Measurements from ENCODE around the gene PGPEP1.

Gene PGPEP1, protein sequence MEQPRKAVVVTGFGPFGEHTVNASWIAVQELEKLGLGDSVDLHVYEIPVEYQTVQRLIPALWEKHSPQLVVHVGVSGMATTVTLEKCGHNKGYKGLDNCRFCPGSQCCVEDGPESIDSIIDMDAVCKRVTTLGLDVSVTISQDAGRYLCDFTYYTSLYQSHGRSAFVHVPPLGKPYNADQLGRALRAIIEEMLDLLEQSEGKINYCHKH

DNA sequence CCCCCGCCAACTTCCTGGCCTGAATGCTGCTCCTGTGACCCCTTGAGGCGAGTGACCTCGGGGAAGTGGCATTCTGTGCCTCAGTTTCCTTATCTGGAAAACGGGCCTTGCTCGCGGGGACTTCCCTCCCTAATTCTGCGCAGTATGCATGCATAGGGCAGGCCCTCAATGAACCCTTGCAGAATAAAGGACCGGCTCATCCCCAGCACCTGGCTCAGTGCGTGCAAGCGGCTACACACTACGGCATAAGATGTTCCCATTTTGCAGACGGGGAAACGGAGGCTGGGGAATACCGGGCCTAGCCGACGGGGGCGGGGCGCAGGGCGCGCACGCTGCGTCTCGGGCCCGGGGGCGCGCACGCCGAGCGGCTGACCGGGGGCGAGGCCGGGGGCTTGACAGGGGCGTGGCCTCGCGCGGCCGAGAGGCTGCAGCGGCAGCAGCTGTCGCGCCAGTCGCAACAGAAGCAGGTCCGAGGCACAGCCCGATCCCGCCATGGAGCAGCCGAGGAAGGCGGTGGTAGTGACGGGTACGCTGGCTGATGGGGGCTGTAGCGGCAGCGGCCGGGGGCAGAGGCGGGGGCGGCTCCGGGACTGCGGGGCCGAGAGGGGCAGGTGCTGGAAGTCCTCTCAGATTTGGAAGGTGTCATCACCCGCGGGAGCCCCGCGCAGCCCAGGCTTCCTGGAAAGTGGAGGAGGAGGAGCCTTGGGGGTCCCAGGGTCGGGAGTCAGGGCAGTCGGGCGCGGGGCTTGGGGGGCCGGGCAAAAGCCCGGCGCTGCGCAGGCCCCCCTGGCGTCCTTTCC, at the start of gene PGPEP1:
PGPEP1 (plus strand) TSS at position 409 of the 800 bp plus-strand sequence; CDS start at position 493, 84 bp downstream.
- DNase-seq: peak; percentile 45

DNA sequence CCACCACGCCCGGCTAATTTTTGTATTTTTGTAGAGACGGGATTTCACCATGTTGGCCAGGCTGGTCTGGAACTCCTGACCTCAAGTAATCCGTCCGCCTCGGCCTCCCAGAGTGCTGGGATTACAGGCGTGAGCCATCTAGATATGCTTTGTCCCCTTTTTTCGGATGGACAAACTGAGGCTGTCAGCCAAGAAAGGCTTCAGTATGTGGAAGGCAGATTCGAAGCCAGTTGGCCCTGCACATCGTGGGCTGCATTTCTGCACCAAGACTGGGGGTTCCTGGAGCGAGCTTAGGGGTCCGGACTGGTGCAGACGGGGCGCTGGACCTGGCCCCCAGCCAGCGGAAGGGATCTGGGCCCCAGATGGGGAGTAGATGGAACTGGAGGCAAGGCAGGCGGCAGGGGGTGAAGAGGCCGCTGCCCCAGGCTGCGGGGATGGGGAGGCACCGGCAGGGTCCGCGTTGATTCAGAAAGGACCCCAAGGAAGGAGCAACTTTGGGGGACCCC, 49.3 kb upstream of the PGPEP1 start:
- no peak for DNase-seq

DNA sequence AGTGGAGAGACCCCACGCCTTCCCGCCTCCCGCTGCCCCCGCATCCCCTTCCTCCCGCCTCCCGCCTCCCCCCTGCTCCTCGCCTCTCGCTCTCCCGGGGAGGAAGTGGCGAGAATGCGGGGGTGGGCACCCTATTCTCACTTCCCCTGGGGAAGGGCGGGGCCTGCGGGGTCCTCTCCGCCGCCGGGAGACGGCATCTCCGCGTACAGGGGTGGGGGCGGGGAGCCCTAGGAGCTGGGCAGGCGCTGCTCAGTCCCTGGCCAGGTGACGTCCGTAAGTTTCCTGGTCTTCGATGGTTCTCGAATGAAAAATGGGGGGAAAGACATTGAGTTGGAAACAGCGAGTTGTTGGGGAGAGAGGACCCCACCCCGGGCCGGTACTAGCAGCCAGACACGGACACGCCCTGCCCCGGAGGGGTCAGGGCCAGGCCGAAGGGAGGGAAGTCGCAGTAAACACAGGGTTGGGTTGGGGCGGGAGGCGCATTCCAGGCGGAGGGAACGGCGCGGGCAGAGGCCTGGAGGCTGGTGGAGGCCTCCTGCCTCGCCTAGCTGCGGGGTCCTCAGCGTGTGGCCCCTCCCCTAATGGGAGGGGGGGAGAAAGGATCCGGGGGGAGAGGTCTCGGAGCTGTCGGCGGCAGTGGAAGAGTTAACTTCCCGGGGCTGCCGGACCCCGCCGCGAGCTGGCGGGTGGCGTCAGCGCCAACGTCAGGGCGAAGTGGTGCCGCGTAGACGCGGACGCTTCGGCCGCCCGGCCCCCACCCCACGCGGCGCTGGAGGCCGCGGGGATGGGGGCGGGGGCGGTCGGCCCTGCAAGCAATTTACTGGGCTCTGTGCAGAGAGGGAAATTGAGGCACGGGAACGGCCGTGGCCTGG, 48.6 kb upstream of the PGPEP1 start:
- peak; percentile 67 for DNase-seq

DNA sequence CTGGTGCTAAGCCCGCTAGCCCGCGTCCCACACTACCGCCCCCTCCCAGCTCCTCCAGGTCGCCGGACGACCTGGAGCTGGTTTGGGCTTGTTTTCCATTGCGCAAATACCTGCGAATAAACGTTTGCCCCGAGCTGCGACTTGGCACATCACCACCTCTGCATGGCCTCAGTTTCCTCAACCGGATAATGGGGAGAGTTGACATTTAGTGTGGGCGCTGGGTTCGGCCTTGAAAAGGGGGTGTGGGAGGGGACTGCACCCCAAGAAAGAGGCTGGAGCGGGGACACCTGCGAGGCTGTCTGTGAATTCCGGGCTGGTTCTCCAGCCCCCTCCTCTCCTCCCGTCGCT, 48.0 kb upstream of the PGPEP1 start:
- DNase-seq: no peak

DNA sequence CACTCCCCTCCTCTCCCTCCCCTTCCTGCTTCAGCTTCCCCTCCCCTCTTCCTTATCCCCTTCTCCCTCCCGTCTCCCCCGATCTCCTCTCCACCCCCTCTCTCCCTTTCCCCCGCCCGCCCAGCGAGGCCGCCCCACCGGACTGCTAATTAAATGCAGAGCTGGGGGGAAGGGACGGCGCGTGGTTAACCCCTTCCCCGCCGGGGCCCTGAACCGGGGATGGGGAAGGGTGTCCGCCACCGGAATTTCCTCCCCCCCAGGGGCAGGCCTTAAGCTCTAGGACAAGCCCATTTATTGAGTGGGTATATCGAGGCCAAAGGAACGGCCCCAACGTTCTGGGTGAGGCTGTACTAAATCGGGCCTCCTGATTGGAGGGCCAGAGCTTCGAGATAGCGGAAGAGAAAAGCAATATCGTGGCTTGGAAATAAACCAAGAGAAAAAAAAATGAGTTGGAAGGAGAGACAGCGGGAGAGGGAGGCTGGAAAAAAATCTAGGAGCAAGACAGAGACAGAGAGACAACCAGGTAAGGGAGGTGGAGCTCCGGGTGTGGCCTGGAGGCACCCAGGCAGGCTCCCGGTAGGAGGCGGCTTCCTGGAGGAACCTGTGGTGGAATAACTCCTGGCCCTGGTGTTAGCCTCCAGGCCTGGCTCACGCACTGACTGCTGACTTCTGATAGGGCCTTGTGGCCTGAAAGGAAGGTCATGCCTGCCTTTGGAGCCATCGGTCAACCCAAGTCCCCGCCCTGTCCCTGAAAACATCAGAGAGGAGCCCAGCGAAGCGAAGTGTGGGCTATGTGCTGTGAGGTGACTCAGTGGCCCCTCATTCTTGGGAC, 47.4 kb upstream of the PGPEP1 start:
- DNase-seq: no peak

DNA sequence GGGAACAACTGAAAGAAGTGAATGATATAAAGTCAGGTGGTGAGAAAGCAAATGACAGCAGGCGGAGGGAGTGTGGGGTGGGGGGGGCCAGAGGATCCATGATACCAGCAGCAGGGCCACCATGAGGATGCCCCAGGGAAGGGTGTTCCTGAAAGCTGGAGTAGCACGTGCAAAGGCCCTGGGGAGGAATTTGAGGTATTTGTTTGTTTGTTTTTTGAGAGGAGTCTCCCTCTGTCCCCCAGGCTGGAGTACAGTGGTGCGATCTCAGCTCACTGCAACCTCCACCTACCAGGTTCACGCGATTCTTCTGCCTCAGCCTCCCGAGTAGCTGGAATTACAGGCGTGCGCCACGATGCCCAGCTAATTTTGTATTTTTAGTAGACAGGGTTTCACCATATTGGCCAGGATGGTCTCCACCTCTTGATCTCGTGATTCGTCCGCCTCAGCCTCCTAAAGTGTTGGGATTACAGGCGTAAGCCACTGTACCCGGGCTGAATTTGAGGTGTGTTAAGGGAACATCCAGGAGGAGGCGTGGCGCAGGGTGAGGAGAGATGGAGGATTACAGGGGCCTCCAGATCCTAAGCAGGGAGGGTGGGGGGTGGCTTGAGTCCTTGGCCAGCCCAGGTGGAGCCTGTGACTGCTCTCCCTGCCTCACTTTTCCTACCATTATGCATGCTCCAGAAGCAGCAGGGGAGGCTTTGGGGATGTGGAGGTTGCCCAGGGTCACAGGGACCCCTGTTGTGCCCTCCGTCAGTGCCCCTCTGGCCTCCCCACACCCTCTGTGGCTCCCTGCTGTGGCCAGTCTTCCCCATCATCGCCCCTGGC, 46.5 kb upstream of the PGPEP1 start:
- DNase-seq: no peak

DNA sequence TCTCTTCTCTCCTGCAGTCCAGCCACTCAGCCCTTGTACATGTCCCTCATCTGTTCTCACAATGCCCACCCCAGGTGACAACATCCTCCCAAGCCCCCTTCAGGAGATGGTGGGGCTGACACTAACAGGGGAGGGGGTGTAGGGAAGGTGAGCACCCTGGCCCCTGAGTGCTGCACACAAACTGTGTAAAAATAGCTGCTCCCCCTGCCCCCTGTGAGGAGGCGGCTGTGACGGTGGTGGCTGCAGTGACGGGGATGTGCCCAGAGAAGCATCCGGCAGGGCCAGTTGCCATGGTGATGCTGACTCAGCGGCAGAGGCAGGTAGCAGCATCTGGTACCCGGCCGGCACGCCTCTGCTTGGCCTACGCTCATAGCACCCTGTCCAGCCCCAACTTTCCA, 45.9 kb upstream of the PGPEP1 start:
- peak; percentile 93 for DNase-seq

DNA sequence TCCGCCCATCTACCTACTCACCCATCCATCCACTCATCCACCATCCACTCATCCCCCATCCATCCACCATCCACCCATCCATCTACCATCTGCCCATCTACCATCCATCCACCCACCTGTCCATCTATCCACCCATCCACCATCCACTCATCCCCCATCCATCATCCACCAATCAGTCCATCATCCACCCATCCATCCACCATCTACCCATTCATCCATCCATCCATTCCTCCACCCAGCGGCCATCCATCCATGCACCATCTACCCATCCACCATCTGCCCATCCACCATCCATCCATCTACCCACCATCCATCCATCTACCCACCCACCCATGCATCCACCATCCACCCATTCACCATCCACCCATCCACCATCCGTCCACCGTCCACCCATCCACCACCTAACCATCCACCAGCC, 45.4 kb upstream of the PGPEP1 start:
- no peak for DNase-seq

DNA sequence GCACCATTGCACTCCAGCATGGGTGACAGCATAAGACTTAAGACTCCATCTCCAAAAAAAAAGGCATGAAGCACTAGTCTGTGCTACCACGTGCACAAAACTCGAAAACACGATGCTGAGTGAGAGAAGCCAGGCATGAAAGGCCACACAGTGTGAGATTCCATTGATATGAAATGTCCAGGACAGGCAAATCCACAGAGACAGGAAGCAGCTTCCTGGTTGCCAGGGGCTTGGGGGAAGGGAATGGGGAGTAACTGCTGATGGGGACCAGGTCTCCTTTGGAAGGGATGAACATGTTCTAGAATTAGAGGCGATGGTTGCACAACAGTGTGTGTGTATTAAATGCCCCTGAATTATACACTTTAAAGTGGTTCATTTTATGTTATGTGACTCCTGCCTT, 43.1 kb upstream of the PGPEP1 start:
- DNase-seq: no peak

DNA sequence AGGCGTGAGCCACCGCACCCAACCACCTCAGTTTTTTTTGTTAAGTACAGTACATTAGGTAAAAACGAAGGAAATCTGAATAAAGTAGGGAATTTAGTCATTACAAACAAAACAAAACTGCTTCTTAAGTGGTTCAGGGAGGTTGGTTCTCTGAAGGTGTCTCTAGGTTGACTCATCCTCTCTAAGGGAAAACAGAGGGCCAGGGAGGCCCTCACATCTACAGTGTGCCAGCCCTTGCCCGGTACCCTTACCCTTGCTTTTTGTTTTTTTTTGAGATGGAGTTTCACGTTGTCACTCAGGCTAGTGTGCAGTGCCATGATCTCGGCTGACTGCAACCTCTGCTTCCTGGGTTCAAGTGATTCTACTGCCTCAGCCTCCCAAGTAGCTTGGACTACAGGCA, 41.8 kb upstream of the PGPEP1 start:
- no peak for DNase-seq

DNA sequence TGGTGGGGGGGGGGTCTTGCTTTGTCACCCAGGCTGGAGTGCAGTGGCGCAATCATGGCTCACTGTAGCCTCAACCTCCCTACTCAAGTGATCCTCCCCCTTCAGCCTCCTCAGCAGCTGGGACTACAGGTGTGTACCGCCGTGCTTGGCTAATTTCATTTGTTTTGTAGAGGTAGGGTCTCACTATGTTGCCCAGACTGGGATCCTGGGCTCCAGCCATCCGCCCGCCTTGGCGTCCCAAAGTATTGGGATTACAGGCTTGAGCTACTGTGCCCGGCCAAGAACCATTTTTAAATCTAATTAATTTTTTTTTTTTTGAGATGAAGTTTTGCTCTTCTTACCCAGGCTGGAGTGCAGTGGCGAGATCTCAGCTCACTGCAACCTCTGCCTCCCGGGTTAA, 40.7 kb upstream of the PGPEP1 start:
- DNase-seq: no peak

DNA sequence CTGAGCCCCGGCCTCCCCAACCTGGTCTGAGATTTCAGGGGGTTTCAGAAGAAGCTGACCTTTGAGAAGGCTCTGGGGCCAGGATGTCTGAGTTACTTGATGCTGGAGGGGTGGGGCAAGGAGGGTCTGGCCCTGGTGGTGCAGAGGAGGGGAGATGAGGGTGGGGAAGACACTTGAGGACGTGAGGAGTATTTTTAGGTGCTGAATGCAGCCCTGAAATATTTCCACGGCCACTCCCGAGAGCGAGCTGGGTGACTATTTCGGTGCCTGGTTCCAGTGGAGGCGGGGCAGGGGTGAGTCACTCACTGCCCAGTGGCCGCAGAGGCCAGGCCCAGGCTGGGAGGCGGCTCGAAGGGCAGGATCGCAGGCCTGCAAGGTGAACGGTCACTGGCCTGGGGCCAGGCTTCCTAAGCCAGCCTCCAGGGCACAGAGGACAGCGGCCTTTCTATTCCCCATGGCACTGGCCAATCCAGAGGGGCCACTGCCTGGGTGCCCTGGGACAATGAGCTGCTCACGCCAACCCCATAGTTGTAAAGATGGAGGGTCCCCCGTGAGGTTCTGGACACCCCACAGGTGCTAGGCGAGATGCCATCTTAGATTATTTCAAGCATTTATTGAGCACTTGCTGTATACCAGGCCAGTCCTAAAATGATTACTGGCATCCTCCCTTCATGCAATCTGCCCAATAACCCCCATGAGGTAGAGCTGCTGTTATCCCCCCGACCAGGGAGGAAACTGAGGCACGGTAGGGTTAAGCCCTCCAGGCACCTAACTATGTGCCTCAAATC, 39.3 kb upstream of the PGPEP1 start:
- DNase-seq: no peak

DNA sequence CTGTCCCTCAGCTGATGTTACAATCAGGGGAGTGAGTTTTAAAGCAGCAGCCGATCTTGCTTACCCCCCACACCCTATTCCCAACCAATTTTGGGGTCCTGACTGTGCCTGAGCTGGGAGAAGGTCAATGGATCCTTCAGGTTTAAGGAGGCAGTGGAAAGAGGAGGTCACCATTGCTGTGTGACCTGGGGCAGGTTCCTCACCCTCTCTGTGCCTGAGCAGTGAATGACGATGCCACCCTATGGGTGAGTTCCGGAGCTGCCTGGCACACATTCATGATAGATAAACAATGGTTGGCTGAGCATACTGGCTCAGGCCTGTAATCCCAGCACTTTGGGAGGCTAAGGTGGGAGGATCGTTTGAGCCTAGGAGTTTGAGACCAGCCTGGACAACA, 38.7 kb upstream of the PGPEP1 start:
- no peak for DNase-seq

DNA sequence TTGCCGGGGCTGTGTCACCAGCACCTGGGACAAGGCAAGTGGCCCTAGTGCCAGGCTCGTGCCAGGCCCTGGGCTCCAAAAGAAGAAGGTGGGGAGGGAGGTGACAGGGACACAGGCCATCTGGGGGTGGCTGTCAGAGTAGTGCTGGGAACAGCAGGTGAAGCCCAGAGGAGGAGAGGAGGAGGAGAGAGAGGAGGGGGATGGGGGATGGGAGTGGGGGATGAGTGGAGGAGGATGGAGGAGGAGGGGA, 36.3 kb upstream of the PGPEP1 start:
- no peak for DNase-seq

DNA sequence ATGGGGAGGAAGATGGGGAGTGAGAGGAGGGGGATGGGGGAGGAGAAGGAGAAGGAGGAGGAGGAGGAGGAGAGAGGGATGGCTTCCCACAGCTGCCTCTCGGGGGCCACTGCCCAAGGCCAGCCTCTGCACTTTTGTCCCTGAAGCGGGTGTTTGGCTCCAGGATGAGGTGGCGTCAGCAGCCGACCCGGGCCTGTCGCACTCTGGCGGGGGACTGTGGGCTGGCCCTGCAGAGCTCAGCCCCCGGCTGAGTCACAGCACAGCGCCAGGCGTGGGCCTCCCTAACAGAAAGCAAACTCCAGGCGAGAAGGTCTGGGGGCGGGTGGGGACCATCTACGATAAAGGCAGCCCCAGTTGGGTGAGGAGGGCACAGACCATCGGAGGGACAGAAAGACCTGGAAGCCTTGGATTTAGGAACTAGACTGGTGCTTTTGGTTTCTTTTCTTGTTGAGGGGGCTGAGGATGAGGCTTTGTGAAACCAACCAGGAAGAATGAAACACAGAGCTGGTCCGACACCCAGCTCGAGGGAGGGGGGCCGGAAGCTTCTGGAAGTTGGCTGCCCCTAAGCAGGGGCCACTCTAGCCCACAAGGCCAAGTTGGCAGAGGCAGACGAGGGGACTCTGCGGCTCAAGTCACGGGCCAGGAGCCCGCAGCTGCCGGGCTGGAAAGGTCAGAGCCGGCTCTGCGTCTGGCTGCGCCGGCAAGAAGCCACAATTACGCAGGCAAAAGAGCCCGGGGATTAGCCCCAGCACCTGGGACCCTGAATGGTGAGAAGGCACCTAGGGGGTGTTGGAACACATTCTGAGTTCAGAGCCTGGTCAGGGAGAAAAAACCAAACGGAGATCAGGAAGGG, 35.7 kb upstream of the PGPEP1 start:
- peak; percentile 83 for DNase-seq

DNA sequence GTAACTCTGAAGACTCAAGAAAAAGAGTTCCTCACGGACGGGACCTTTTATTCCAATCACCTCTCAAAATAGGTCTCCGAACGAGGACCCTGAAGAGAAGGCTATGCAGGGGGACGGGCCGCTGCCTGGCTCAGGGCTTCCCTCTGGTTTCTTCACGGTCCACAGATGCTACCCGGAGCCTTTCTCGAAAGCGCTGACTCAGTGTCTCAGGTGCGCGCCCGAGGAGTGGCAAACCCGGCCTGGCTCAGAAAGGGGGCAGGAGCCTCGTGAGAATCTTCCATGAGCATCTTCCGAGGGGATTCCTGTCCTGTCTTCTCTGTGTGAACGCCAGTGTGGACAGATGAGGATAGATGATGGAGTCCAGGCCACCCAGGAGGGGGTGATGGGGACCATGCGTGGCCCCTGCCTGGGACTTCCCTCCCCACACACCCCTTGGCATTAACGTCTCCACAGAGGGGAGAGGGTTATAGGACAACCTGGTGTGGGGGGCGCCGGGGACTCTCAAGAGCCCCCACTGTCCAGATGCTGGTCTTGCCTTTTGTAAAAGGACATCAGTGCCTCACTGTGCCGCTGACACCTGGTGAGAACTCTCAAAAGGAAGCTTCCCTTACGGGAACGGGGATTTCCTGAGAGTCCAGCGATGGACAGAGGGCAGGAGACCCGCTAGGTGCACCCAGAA, 34.0 kb upstream of the PGPEP1 start:
- no peak for DNase-seq

DNA sequence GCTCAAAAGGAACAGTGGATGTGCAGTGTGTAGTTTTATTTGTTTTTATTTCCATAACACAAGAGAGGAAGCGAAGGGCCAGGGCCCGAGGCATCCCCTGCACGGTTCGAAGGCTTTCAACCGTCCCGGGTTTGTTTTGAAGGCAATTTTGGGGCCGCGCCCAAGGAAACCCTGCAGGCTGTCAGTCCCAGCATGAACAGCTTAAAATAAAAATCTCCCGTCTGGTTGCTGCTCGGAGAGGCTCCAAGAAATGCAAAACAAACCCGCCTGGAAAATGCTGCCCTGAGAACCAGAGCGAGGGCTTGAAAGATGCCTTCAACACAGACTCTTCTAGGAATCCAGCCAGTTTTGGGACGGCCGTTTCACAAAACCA, 33.5 kb upstream of the PGPEP1 start:
- no peak for DNase-seq

DNA sequence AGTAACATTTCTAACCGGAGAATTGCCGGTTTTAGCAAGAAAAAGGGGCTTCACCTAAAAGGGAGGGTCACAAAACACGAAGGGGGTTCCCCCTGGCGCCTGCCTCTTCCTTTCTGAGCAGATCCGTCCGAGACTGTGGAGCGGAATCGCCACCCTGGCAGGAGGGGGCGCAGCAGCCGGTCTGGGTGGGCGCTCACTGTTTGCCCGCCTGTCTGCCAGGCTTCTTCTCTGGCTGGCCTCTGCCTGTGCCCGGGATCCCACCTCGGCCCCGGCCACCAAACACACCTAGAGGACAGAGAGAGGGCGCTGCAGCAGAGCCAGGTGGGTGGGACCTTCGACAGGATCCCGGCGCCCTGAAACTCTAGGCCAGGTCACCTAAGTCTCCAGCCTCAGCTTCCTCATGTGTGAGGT, 33.1 kb upstream of the PGPEP1 start:
- no peak for DNase-seq
